OCI-LY7 (cell line): ENCODE results near the gene TNFRSF1A. TPM values are rescaled to one million over a fixed set of nuclear protein-coding genes. Genes with fewer than 3 reads are reported as not detected.

Source experiments
- BruUV-seq: library from RNA; stranded (reverse); fragments of 400-500 nt; replicated peaks from 2 replicates; lab custom pipeline; 2021; lab: Mats Ljungman, UMichigan
- CTCF ChIA-PET: fragments of 300-600 bp; sonication (Branson Sonifier 250); formaldehyde crosslinking; loops from one replicate; lab custom pipeline; 2022; ENCODE audit warnings: antibody characterized with exemption; ENCODE audit not compliant: unreplicated experiment; lab: Charles Lee
- POLR2A ChIA-PET: fragments of 300-600 bp; sonication (Branson Sonifier 250); formaldehyde crosslinking; loops from one replicate; lab custom pipeline; 2022; ENCODE audit warnings: antibody characterized with exemption; lab: Charles Lee
- DNase-seq: peaks from one replicate; pipeline ENCODE4 v3.0.0-alpha.2; 2015; ENCODE audit warnings: low spot score
- H2AFZ ChIP-seq: fragments of 200-600 bp; sonication (generic), shearing (Covaris generic); 2 replicates; pipeline ENCODE4 v1.6.1; 2014; ENCODE audit warnings: mild to moderate bottlenecking, antibody characterized with exemption, low read length, moderate library complexity
- H3K27ac ChIP-seq: fragments of 200-600 bp; sonication (generic); 2 replicates; pipeline ENCODE4 v1.5.1; 2014; ENCODE audit warnings: mixed run types, low read depth, mild to moderate bottlenecking, moderate library complexity, low read length, inconsistent platforms; ENCODE audit not compliant: poor library complexity, severe bottlenecking
- H3K36me3 ChIP-seq: fragments of 200-600 bp; sonication (generic); 2 replicates; pipeline ENCODE4 v1.6.1; 2014; ENCODE audit warnings: mild to moderate bottlenecking, antibody characterized with exemption, low read length, moderate library complexity, mixed read lengths; ENCODE audit not compliant: insufficient read depth
- H3K4me1 ChIP-seq: fragments of 200-600 bp; sonication (generic); 2 replicates; pipeline ENCODE4 v1.5.1; 2014; ENCODE audit warnings: mild to moderate bottlenecking, low read length; ENCODE audit not compliant: insufficient read depth, poor library complexity, severe bottlenecking
- H3K4me2 ChIP-seq: fragments of 200-600 bp; sonication (generic); 2 replicates; pipeline ENCODE4 v1.6.1; 2014; ENCODE audit warnings: mild to moderate bottlenecking, low read length
- H3K4me3 ChIP-seq: fragments of 200-600 bp; sonication (generic); 2 replicates; pipeline ENCODE4 v1.5.1; 2014; ENCODE audit warnings: mild to moderate bottlenecking, low read depth, low read length; ENCODE audit not compliant: poor library complexity, severe bottlenecking
- H3K79me2 ChIP-seq: fragments of 200-600 bp; sonication (generic); 2 replicates; pipeline ENCODE4 v1.6.1; 2016; ENCODE audit warnings: low read depth, mild to moderate bottlenecking, low read length, moderate library complexity, mixed read lengths; ENCODE audit not compliant: insufficient read depth
- H3K9me2 ChIP-seq: fragments of 200-600 bp; sonication (generic); 2 replicates; pipeline ENCODE4 v1.6.1; 2016; ENCODE audit warnings: mild to moderate bottlenecking, low read length, mixed read lengths; ENCODE audit not compliant: insufficient read depth
- H3K9me3 ChIP-seq: fragments of 200-600 bp; sonication (generic); 2 replicates; pipeline ENCODE4 v1.6.1; 2014; ENCODE audit warnings: mild to moderate bottlenecking, mixed run types, low read length, mixed read lengths
- H4K20me1 ChIP-seq: fragments of 200-600 bp; sonication (generic); 2 replicates; pipeline ENCODE4 v1.6.1; 2014; ENCODE audit warnings: mild to moderate bottlenecking, antibody characterized with exemption, low read length, moderate library complexity, mixed read lengths; ENCODE audit not compliant: insufficient read depth
- CTCF ChIP-seq: fragments of 200-600 bp; sonication (generic); conservative IDR thresholded peaks from 2 replicates; pipeline ENCODE4 v1.5.1; 2014; ENCODE audit warnings: mild to moderate bottlenecking, antibody characterized with exemption, low read length, moderate library complexity, mixed read lengths
- EZH2phosphoT487 ChIP-seq: fragments of 200-600 bp; sonication (generic); IDR thresholded peaks from 2 replicates; pipeline ENCODE4 v1.6.1; 2018; ENCODE audit warnings: low read depth, borderline replicate concordance, mild to moderate bottlenecking, mixed run types, antibody characterized with exemption, low read length, moderate library complexity, mixed read lengths
- intact Hi-C: fragments of 100-400 bp; cut with micrococcal nuclease; formaldehyde crosslinking; loops from one replicate; pipeline ENCODE4 v1.10.0; 2022; ENCODE audit not compliant: unreplicated experiment
- total RNA-seq, 2 experiments: library from RNA; depleted of rRNA in 1 of 2; stranded (reverse); fragments of >200 nt in 1 of 2; shearing (Covaris generic) in 1 of 2; gene quantifications; 2 replicates each; pipeline ENCODE4 v1.2.3, GENCODE V29; 2014 to 2022

The TNFRSF1A gene
- total RNA-seq, 2 experiments from 2014 or later: 37.3 to 50.9 TPM

- CTCF ChIA-PET: interaction anchor here (0.6 kb wide), 1 partner anchor 61 kb away, joined by 3 read pairs; no protein-coding TSS in a partner anchor
- Histone ChIP-seq H2AFZ (no peak overlapping the region), H3K79me2 (no peaks in the 10 kb centered on the region), H3K4me1 (peaks cover 18% of the 10 kb centered on the region), H3K9me2 (no peaks in the 10 kb centered on the region), H3K4me3 (no peak overlapping the region), H3K27ac (no peak overlapping the region), H3K4me2 (no peak overlapping the region), H3K9me3 (no peaks in the 10 kb centered on the region), H4K20me1 (no peaks in the 10 kb centered on the region), H3K36me3 (no peaks in the 10 kb centered on the region)
- intact Hi-C loops: no loop called here
- TF ChIP-seq CTCF (no peak), EZH2phosphoT487 (no peak)
- POLR2A ChIA-PET: no interaction called here
- no TSS peak for BruUV-seq
- DNase-seq: no peak
Measured at GRCh38 chr12:6301721-6302120, 40.2 kb downstream of the TNFRSF1A start.

- Histone ChIP-seq H3K4me3 (no peak overlapping the region), H3K9me2 (no peaks in the 10 kb centered on the region), H3K27ac (no peak overlapping the region), H2AFZ (no peak overlapping the region), H3K4me1 (peaks cover 18% of the 10 kb centered on the region), H3K9me3 (no peaks in the 10 kb centered on the region), H3K79me2 (no peaks in the 10 kb centered on the region), H3K4me2 (no peak overlapping the region), H4K20me1 (no peaks in the 10 kb centered on the region), H3K36me3 (no peaks in the 10 kb centered on the region)
- POLR2A ChIA-PET: interaction anchor here (0.7 kb wide), 1 partner anchor 320 kb away, joined by 6 read pairs; no protein-coding TSS in a partner anchor
- CTCF ChIA-PET: no interaction called here
- no peak for DNase-seq
- no peak for TF ChIP-seq CTCF
- no peak for TF ChIP-seq EZH2phosphoT487
- intact Hi-C loops: no loop called here
- BruUV-seq: no TSS peak
Measured at GRCh38 chr12:6297170-6297569, 44.7 kb downstream of the TNFRSF1A start.

GRCh38 chr12:6295094-6295811 lies 46.6 kb downstream of the TNFRSF1A start:
- H3K4me1 ChIP-seq: peaks cover 12% of the 10 kb centered on the region
- no peak overlapping the region for H3K4me3 ChIP-seq
- BruUV-seq: no TSS peak
- H2AFZ ChIP-seq: no peak overlapping the region
- H3K79me2 ChIP-seq: no peaks in the 10 kb centered on the region
- ChIA-PET CTCF (no interaction called here), POLR2A (interaction anchor here (0.6 to 0.7 kb wide), 2 partner anchors 37 to 339 kb away, joined by 3 read pairs; no protein-coding TSS in a partner anchor)
- DNase-seq: no peak
- no peak overlapping the region for H3K27ac ChIP-seq
- intact Hi-C loops: no loop called here
- H3K4me2 ChIP-seq: no peak overlapping the region
- H3K9me3 ChIP-seq: no peaks in the 10 kb centered on the region
- H4K20me1 ChIP-seq: no peaks in the 10 kb centered on the region
- no peaks in the 10 kb centered on the region for H3K9me2 ChIP-seq
- TF ChIP-seq CTCF: no peak
- no peak for TF ChIP-seq EZH2phosphoT487
- no peaks in the 10 kb centered on the region for H3K36me3 ChIP-seq
